Caco-2 (cell line): Measurements from ENCODE around the gene CYB5D1. TPM values are rescaled to one million over a fixed set of nuclear protein-coding genes. Genes with fewer than 3 reads are reported as not detected.

Experiments
- BruUV-seq: library from RNA; stranded (reverse); fragments of 400-500 nt; replicated peaks from 2 replicates; lab custom pipeline; 2021; lab: Mats Ljungman, UMichigan
- CTCF ChIA-PET: fragments of 300-600 bp; sonication (Branson Sonifier 250); formaldehyde crosslinking; loops from one replicate; lab custom pipeline; 2022; ENCODE audit warnings: antibody characterized with exemption; lab: Charles Lee
- POLR2A ChIA-PET: fragments of 300-600 bp; sonication (Branson Sonifier 250); formaldehyde crosslinking; loops from one replicate; lab custom pipeline; 2022; ENCODE audit warnings: antibody characterized with exemption; lab: Charles Lee
- DNase-seq, 2 experiments: peaks; one replicate each; pipeline versions ENCODE4 v3.0.0 to v3.0.0-alpha.2; 2020 to 2022
- H3K27me3 ChIP-seq: replicated peaks from 2 replicates; pipeline ENCODE4 v1.6.0; 2011; ENCODE audit warnings: low read length; ENCODE audit not compliant: control insufficient read depth, insufficient read depth
- H3K36me3 ChIP-seq: 2 replicates; pipeline ENCODE4 v1.5.1; 2011; ENCODE audit warnings: low read length; ENCODE audit not compliant: control insufficient read depth, insufficient read depth
- H3K4me1 ChIP-seq: fragments of 250-450 bp; sonication (Bioruptor Pico); 2 replicates; pipeline ENCODE4 v1.5.1; 2020; ENCODE audit warnings: mild to moderate bottlenecking
- H3K4me3 ChIP-seq: 2 replicates; pipeline ENCODE4 v1.5.1; 2011; ENCODE audit warnings: low read depth, mild to moderate bottlenecking, control low read depth, low read length
- H3K9me3 ChIP-seq: fragments of 250-450 bp; sonication (Bioruptor Pico); 2 replicates; pipeline ENCODE4 v1.5.1; 2020; ENCODE audit warnings: mild to moderate bottlenecking, moderate library complexity
- H3K27ac Mint-ChIP-seq: one replicate; pipeline ENCODE4 v1.8.0; 2022; ENCODE audit warnings: mixed read lengths; ENCODE audit not compliant: unreplicated experiment
- H3K27me3 Mint-ChIP-seq: one replicate; pipeline ENCODE4 v1.8.0; 2022; ENCODE audit warnings: mixed read lengths; ENCODE audit not compliant: insufficient read depth, unreplicated experiment
- H3K36me3 Mint-ChIP-seq: one replicate; pipeline ENCODE4 v1.8.0; 2022; ENCODE audit warnings: mild to moderate bottlenecking, mixed read lengths; ENCODE audit not compliant: insufficient read depth, unreplicated experiment
- H3K4me1 Mint-ChIP-seq: one replicate; pipeline ENCODE4 v1.8.0; 2022; ENCODE audit warnings: low read depth, mixed read lengths; ENCODE audit not compliant: unreplicated experiment
- H3K4me3 Mint-ChIP-seq: one replicate; pipeline ENCODE4 v1.8.0; 2022; ENCODE audit warnings: mild to moderate bottlenecking, moderate library complexity, mixed read lengths; ENCODE audit not compliant: unreplicated experiment
- H3K9me3 Mint-ChIP-seq: one replicate; pipeline ENCODE4 v1.8.0; 2022; ENCODE audit warnings: mixed read lengths; ENCODE audit not compliant: unreplicated experiment
- intact Hi-C: fragments of 100-400 bp; cut with micrococcal nuclease; formaldehyde crosslinking; loops from one replicate; pipeline ENCODE4 v1.10.0; 2022; ENCODE audit not compliant: unreplicated experiment
- total RNA-seq: library from RNA; stranded (reverse); gene quantifications from 2 replicates; pipeline ENCODE4 v1.2.3, GENCODE V29; 2022
- TF ChIP-seq, protein P1 (sequence below), 2 experiments: fragments of 200-600 bp in 1 of 2; IDR thresholded peaks; 1 replicate in 1 of 2; 2 replicates in 1 of 2; pipeline versions ENCODE4 v1.5.1 to v1.8.0; 2011 to 2022; ENCODE audit warnings: antibody characterized with exemption in 1 of 2, control low read depth in 1 of 2, inconsistent platforms in 1 of 2, low read depth in 1 of 2, low read length in 1 of 2, mild to moderate bottlenecking in 1 of 2, moderate library complexity in 1 of 2; ENCODE audit not compliant: insufficient read depth in 1 of 2, severe bottlenecking in 1 of 2, unreplicated experiment in 1 of 2

Gene CYB5D1
- total RNA-seq, 1 experiment from 2014 or later = 6.1 TPM

DNA sequence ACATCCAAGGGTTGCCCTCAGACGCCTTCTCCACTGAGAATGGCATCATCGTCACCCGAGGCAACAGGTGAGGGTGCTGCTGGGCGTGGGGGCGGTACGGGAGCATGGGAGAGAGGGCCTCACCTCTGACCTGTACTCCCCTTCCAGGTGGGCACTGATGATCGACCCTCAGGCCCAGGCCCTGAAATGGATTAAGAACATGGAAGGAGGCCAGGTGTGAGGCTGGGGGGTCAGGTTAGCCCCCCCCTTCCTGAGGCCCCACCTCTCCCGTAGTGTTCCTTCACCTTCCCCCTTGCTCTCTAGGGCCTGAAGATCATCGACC lies 40.2 kb upstream of the CYB5D1 start:
- H3K36me3 Mint-ChIP-seq = no peaks in the 10 kb centered on the region
- Histone ChIP-seq H3K36me3 (no peaks in the 10 kb centered on the region), H3K4me1 (peaks cover 15% of the 10 kb centered on the region), H3K9me3 (no peaks in the 10 kb centered on the region), H3K4me3 (no peak overlapping the region), H3K27me3 (no peaks in the 10 kb centered on the region)
- H3K27ac Mint-ChIP-seq = no peak overlapping the region
- BruUV-seq = no TSS peak
- DNase-seq = no peak
- no peak overlapping the region for H3K4me3 Mint-ChIP-seq
- POLR2A ChIA-PET = no interaction called here
- CTCF ChIA-PET = interaction anchor here (1.4 kb wide), 1 partner anchor 39 kb away, joined by 8 read pairs; the partner anchor contains the start of gene NAA38
- H3K27me3 Mint-ChIP-seq = no peaks in the 10 kb centered on the region
- no peaks in the 10 kb centered on the region for H3K9me3 Mint-ChIP-seq
- TF ChIP-seq, protein P1, sequence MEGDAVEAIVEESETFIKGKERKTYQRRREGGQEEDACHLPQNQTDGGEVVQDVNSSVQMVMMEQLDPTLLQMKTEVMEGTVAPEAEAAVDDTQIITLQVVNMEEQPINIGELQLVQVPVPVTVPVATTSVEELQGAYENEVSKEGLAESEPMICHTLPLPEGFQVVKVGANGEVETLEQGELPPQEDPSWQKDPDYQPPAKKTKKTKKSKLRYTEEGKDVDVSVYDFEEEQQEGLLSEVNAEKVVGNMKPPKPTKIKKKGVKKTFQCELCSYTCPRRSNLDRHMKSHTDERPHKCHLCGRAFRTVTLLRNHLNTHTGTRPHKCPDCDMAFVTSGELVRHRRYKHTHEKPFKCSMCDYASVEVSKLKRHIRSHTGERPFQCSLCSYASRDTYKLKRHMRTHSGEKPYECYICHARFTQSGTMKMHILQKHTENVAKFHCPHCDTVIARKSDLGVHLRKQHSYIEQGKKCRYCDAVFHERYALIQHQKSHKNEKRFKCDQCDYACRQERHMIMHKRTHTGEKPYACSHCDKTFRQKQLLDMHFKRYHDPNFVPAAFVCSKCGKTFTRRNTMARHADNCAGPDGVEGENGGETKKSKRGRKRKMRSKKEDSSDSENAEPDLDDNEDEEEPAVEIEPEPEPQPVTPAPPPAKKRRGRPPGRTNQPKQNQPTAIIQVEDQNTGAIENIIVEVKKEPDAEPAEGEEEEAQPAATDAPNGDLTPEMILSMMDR (IDR thresholded peaks at IDR 0.05; ENCODE audit: insufficient read depth in 1 of 2, low read depth in 1 of 2, low read length in 1 of 2, severe bottlenecking in 1 of 2, unreplicated experiment in 1 of 2) = no peak
- intact Hi-C loops = loop anchor here (1.0 kb wide), 1 partner anchor 70 kb away; no protein-coding TSS in a partner anchor
- peaks cover 16% of the 10 kb centered on the region for H3K4me1 Mint-ChIP-seq

DNA sequence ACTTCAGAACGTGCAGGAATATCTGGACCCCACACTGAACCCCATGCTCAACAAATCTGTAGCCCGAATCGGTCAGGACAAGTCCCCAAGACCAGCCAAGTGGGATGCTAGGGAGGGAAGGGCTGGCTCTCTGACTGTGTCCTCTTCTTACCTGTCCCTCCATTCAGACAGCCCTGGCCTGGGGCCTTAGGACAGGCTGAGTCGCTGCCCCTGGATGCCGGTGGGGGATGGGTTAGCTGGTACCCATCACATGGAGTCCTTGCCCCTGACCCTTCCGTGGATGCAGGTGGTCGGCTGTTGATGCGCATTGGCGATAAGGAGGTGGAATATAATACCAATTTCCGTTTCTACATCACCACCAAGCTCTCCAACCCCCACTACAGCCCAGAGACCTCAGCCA lies 39.8 kb upstream of the CYB5D1 start:
- H3K4me3 ChIP-seq = no peak overlapping the region
- no peak overlapping the region for H3K27ac Mint-ChIP-seq
- POLR2A ChIA-PET = no interaction called here
- H3K9me3 ChIP-seq = no peaks in the 10 kb centered on the region
- no peaks in the 10 kb centered on the region for H3K9me3 Mint-ChIP-seq
- no peaks in the 10 kb centered on the region for H3K27me3 ChIP-seq
- peaks cover 15% of the 10 kb centered on the region for H3K4me1 ChIP-seq
- TF ChIP-seq, protein P1 (IDR thresholded peaks at IDR 0.05; ENCODE audit: insufficient read depth in 1 of 2, low read depth in 1 of 2, low read length in 1 of 2, severe bottlenecking in 1 of 2, unreplicated experiment in 1 of 2) = no peak
- DNase-seq = no peak
- H3K36me3 Mint-ChIP-seq = no peaks in the 10 kb centered on the region
- H3K4me1 Mint-ChIP-seq = peaks cover 16% of the 10 kb centered on the region
- H3K27me3 Mint-ChIP-seq = no peaks in the 10 kb centered on the region
- H3K36me3 ChIP-seq = no peaks in the 10 kb centered on the region
- H3K4me3 Mint-ChIP-seq = no peak overlapping the region
- intact Hi-C loops = no loop called here
- CTCF ChIA-PET = no interaction called here
- BruUV-seq = no TSS peak

DNA sequence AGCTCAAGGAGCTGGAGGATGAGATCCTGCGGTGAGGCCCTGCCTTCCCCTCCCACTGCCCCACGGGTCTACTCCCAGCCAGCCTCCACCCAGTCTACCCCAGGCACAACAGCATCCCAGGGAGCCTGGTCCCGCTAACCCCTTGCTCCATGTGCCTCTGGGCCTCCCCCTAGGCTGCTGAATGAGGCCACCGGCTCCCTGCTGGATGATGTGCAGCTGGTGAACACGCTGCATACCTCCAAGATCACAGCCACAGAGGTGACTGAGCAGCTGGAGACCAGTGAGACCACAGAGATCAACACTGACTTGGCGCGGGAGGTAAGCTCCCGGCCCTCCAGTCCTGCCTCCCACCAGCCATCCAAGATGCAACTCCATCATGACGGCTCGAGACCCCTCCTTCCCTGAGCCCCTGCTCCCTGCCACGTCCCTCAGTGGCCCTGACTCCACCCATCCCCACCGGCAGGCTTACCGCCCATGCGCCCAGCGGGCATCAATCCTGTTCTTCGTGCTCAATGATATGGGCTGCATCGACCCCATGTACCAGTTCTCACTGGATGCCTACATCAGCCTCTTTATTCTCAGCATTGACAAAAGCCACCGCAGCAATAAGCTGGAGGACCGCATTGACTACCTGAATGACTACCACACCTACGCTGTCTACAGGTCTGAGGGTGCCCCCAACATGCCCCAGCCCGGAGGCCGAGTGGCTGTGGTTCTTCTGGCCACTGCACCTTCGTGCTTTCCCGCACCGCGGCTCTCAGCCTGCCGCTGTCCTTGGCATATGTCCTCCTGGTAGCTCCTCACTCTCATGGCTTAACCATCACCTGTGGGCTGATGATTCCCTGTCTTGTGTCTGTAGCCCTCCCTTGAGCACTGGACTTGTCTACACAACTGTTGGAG lies 38.8 kb upstream of the CYB5D1 start:
- Histone ChIP-seq H3K27me3 (no peaks in the 10 kb centered on the region), H3K4me3 (no peak overlapping the region), H3K4me1 (peaks cover 15% of the 10 kb centered on the region), H3K9me3 (no peaks in the 10 kb centered on the region), H3K36me3 (no peaks in the 10 kb centered on the region)
- ChIA-PET CTCF (no interaction called here), POLR2A (no interaction called here)
- Mint-ChIP-seq H3K36me3 (no peaks in the 10 kb centered on the region), H3K9me3 (no peaks in the 10 kb centered on the region), H3K27ac (peak overlapping the region; percentile 29), H3K27me3 (no peaks in the 10 kb centered on the region), H3K4me1 (peaks cover 16% of the 10 kb centered on the region), H3K4me3 (no peak overlapping the region)
- no peak for DNase-seq
- BruUV-seq = no TSS peak
- intact Hi-C loops = no loop called here
- TF ChIP-seq, protein P1 (IDR thresholded peaks at IDR 0.05; ENCODE audit: insufficient read depth in 1 of 2, low read depth in 1 of 2, low read length in 1 of 2, severe bottlenecking in 1 of 2, unreplicated experiment in 1 of 2) = no peak
